Stimulated activated CD8-positive, alpha-beta memory T cell treated with anti-CD3 and anti-CD28 coated beads, Interleukin-7, amount 100 ng/mL, for 1 hour (primary cell): ENCODE measurements around the gene IQCE.
"Not testable (repeated sequence)": the region's sequence is repeated elsewhere in the genome, so short reads cannot be mapped to it uniquely, and the experiment has no call there.

Experiments
- DNase-seq, 2 donors: peaks; one replicate each; pipeline ENCODE4 v3.0.0-alpha.2; 2020; ENCODE audit warnings: low read depth in 2 of 2

The IQCE gene

DNA sequence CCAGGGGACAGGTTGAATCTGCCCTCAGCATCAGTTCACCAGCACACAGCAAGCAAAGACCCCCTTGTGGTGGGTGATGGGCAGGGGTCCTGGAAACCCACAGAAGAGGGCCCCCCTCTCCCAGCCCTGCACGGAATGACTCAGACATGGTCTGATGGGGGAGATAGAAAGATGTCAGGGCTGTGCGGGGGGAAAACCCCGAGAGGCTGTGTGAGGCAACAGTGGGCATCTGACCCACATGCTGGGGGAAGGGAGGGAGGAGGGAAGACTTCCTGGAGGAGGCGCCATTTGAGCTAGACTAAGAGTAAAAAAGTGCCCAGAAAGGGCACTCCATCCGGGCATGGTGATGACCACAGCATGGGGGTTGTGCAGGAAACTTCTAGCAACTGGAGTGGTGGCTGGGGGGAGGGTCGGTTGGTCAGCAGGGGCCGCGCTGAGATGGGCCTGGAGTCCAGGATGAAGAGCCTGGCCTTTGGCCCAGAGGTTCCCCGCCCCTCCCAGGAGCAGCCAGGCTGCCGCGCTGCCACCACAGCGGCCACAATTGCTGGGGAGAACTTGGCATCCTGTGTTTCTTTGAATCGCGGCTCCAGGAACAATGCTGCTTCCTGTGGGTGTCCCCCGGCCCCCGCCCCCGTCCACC is 36.7 kb upstream of the IQCE start:
- DNase-seq: peak in 1 of 2 donors; percentile 44

DNA sequence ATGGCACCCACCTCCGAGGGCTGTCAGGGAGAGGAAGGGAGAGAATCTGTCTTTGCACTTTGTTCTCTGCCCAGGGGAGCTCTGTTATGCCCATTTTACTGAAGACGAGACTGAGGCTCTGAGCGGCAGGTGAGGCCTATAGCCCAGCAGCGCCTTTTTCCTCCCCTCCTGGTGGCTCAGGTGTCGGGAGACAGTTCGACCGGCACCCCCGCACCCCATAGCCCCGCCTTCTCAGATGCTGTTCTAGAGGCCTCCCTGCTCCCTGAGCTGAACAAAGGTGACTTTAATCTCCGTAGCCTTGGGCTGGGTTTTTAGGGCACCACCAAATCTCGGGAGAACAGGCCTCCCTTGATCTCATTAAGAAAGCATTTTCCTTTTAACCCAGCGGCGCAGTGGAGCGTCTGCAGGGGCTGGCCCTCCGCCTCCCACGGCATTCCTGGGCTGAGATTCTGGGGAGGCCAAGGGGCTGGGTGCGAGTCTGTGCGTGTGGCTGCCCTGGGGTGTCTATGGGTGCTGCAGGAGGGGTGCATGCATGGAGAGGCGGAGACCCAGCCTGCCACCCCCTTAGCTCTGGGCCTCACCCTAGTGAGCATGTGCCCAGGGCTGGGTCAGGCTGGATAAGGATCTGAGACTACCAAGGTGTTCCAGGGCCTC is 35.9 kb upstream of the IQCE start:
- no peak for DNase-seq

DNA sequence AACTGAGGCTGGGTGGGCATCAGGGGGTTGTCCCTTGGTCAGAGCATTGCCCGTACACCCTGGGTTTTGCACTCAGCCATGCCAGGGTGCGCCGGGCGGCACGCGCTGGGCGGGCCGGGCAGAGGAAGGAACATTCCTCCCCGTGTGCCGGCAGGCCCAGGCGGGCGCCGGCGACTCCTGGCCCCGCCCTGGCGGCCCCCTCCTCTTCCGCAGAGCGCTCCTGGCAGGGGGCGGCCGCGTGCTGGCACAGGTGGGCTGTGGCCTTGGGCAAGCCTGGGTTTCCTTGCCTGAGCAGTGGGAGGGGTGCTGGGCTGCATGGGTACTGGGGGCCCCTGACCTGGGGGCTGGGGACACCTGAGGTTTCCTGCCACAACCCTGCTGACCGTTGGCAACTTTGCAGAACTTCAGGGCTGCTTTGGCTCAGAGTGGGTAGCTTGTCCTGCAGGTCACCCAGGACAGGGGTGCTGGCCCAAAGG is 35.3 kb upstream of the IQCE start:
- no peak for DNase-seq

DNA sequence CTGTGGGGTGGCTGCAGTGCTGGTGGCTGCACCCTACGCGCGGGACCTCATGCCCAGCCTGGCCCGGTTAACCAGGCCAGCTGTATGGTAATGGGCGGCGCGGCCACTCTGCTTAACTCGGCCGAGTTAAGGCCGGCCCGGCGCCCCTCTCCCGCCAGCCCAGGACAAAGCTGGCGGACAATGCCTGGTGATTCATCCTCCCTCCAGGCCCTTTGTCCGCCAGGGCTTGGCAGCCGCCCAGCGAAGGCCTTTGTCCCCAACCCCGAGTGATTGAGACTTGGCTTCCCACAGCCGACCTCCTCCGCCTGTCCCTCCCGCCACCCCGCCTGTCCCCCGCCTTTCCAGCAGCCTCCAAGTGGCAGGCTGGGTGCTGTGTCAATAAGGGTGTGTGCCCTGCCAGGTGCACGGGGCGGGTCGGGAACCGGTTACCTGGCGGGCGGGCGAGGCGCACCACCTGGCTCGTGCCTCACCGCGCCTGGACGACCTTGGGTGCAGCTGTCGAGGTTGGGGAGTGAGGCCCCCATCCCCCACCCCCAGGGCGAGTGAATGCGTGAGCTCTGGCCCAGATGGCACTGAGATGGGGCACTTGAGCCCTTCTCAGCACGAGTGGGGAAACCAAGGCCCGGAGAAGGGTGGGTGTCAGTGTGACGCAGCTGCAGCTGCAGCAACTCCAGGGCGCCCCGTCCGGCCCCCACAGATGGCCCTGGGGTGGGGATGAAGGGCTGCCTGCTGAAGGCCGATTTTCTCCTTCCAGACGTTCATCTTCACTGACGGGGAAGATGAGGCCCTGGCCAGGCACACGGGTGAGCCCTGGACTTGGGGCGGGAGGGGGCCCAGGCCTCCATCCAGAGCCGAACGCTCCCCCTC is 34.6 kb upstream of the IQCE start:
- no peak for DNase-seq

DNA sequence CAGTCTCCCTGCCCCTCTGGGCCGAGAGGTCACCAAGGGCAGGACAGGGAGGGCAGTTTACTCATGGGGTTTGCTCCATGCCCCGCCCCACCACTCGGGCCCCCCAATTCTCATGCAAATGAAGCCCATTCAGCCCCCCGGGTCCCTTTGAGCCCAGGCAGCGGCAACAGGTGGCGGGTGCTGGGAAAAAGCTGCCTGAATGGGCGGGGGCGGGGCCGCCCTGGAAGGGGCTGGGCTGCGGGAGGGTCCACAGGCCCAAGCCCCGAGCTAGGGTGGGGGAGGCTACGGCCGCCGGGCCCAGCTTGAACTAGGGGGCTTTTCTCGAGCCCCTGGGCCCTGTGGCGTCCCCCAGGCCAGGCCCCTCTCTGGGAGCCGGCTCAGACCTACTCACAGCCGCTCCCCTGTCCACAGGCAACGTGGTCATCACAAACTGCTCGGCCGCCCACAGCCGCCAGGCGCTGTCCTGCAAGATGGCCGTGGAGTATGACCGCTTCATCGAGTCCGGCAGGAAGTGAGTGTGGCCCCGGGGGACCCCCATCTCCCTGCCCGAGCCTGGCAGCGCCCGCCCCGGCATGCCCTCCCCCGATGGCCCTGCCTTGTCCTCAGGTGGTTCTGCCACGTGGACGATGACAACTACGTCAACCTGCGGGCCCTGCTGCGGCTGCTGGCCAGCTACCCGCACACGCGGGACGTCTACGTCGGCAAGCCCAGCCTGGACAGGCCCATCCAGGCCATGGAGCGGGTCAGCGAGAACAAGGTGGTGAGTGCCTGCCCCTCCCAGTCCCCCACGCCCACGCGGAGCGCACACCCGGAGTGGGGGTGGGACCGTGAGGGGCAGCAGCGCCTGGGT is 33.7 kb upstream of the IQCE start:
- no peak for DNase-seq

GRCh38 chr7:2525658-2526630 is 32.8 kb upstream of the IQCE start:
- no peak for DNase-seq

DNA sequence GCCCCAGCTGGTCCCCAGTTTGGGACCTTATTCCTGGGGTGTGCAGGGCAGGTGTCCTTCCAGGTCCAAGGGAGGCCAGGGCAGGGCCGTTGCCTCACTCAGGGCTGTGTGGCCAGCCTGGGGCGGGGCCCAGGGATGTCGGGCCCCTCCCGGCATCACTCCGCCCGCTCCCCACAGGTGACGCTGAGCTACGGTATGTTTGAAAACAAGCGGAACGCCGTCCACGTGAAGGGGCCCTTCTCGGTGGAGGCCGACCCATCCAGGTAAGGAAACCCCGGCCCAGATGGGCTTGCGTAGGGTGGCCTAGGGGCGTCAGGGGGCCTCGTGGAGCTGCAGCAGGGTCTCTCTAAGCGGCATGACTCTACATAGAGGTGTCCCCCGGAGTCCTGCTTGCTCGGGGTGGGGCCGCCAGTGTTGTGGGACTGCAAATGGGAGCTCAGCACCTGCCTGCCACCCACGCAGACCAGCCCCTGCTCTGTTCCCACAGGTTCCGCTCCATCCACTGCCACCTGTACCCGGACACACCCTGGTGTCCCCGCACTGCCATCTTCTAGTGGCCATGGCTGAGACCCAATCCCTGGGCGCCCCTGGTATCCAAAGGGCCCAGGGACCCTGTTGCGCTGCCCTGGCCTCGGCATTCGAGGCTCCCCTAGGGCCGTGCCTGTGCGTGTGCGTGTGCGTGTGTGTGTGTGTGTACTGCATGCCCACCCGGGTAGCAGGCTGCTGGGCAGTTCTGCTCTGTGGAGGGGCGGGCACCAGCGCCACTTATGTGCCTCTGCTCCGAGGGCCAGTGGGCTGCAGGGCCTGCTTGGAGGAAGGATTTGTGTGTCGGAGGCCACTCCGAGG is 31.9 kb upstream of the IQCE start:
- DNase-seq: no peak

GRCh38 chr7:2527505-2528467 is 31.0 kb upstream of the IQCE start:
- DNase-seq: no peak

GRCh38 chr7:2528481-2529095 is 30.2 kb upstream of the IQCE start:
- DNase-seq: no peak

- DNase-seq: no peak
These were observed 29.4 kb upstream of the IQCE start for GRCh38 chr7:2529161-2530070.

- peak; percentile 59 to 63 for DNase-seq
These were observed 28.4 kb upstream of the IQCE start for GRCh38 chr7:2530071-2530987.

DNA sequence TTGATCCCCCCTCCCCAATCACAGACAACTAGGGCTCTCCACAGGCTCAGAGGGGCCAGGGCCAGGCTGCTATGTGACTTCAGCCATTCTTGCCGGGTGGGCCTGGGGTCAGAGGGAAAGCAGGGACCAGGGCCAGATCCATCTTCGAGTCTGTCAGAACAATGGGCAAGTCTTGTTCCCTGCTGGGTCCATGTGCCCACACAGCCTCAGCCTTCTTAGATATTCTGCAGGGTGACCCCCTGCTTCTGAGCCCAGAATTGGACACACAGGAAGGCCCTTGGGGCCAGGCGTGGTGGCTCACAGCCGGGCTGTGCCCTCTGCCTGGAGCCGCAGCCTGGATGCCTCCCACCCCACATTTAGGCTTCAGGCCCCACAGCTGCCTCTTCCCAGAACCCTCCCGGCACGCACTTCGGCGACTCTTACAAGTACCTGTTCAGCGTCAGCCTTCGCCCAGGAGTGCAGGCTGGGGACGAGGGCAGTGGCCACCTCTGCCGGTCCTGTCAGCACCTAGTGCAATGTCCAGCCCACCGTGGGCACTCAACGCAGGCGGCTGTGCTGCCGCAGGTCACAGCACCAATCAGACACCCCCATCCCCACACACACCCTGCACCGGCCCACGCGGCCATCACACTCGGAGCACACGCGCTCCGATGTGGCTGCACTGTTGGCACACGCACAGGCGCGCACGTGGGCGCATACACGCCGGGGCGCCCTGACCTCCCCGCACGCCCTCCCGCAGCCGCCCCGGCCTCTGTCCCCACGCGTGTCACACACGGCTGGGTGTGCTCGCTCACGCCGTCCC is 27.6 kb upstream of the IQCE start:
- not testable (repeated sequence) for DNase-seq

DNA sequence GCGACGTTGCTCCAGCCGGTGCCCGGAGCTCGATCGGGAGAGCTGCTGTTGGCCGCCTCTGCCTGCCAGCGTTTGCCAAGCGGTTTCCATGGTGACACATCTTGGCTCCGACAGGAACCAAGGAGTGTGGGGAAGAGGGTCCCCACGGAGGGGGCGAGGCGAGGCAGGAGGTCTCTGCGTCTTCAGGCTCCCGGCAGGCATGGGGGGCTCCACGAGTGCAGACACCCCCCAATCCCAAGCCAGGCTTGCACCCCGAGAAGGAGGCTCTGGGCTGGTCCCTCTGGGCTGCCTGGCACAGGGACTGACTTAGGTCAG is 27.0 kb upstream of the IQCE start:
- not testable (repeated sequence) for DNase-seq

- DNase-seq: not testable (repeated sequence)
These were observed 26.5 kb upstream of the IQCE start for GRCh38 chr7:2532199-2532772.

DNA sequence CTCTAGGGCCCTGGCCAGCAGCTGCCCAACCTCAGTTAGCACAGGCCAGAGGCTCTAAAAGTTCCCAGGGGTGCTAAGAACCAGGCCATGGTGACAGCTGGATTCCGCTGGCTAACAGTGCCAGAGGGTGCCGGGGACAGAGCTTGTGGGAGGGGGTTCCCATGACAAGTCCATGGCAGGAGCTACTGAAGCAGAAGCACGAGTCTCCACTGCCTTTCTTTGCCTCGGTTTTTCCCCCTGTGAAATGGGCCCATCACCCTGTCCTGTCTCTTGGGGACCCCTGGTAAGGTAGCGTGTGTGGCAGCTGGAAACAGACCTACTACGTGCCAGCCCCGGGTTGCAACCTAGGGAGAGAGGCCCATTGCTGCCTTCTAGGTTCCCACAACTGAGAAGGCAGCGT is 26.0 kb upstream of the IQCE start:
- DNase-seq: not testable (repeated sequence)
